Tibial nerve (tissue), 4 donors: ENCODE data around the gene PAPPA.

Experiments used
- CTCF ChIP-seq, 5 experiments: fragments of 200-600 bp in 3 of 5; fragments of 450-650 bp in 2 of 5; sonication (generic) in 3 of 5; IDR thresholded peaks; one replicate each; pipeline ENCODE4 v1.5.1; 2016 to 2019; ENCODE audit warnings: antibody characterized with exemption in 5 of 5, mild to moderate bottlenecking in 3 of 5, moderate library complexity in 2 of 5
- EP300 ChIP-seq, 2 donors: sonication (generic); formaldehyde crosslinking; IDR thresholded peaks; one replicate each; pipeline ENCODE4 v1.6.1; 2017; ENCODE audit warnings: antibody characterized with exemption in 2 of 2, mild to moderate bottlenecking in 1 of 2
- POLR2A ChIP-seq, 2 donors: fragments of 450-650 bp; IDR thresholded peaks; one replicate each; pipeline ENCODE4 v1.6.1; 2017; ENCODE audit warnings: antibody characterized with exemption in 2 of 2, mild to moderate bottlenecking in 2 of 2, moderate library complexity in 2 of 2

GRCh38 chr9:116308076-116308475 lies 154.5 kb downstream of the PAPPA start:
- TF ChIP-seq EP300 (IDR thresholded peaks at IDR 0.05) (no peak), CTCF (IDR thresholded peaks at IDR 0.05) (no peak), POLR2A (IDR thresholded peaks at IDR 0.05) (no peak)
